Measurements from ENCODE around the gene FAAP100. TPM values are rescaled to one million over a fixed set of nuclear protein-coding genes. Genes with fewer than 3 reads are reported as not detected.

The FAAP100 gene
- polyA plus RNA-seq, 1 donor from 2014 or later = 56.3 TPM

GRCh38 chr17:81542431-81543338 lies 9.5 kb downstream of the FAAP100 start:
- Histone ChIP-seq H3K27ac (ENCODE audit: low read length) (no peak overlapping the region), H3K36me3 (ENCODE audit: insufficient read depth, low read length) (no peaks in the 10 kb centered on the region)
- TF ChIP-seq EZH2 (IDR thresholded peaks at IDR 0.05; ENCODE audit: borderline replicate concordance, insufficient read depth, low read length, poor library complexity, severe bottlenecking) = no peak
- no peak for TF ChIP-seq SMC3 (conservative IDR thresholded peaks at IDR 0.05; ENCODE audit: poor library complexity)
- TF ChIP-seq POLR2AphosphoS5 (IDR thresholded peaks at IDR 0.05) = no peak
- no peak for TF ChIP-seq EP300 (conservative IDR thresholded peaks at IDR 0.05; ENCODE audit: poor library complexity, severe bottlenecking)
- TF ChIP-seq REST (IDR thresholded peaks at IDR 0.05; ENCODE audit: borderline replicate concordance) = no peak
- no peak for TF ChIP-seq MXI1 (conservative IDR thresholded peaks at IDR 0.05; ENCODE audit: poor library complexity, severe bottlenecking)
- TF ChIP-seq CTCF (IDR thresholded peaks at IDR 0.05; ENCODE audit: poor library complexity, severe bottlenecking) = no peak
- no peak for TF ChIP-seq RAD21 (conservative IDR thresholded peaks at IDR 0.05)

GRCh38 chr17:81541123-81541522 lies 11.0 kb downstream of the FAAP100 start:
- no peak overlapping the region for H2AFZ ChIP-seq (ENCODE audit: low read depth, low read length)
- no peaks in the 10 kb centered on the region for H3K9me3 ChIP-seq (ENCODE audit: low read length)
- no peak overlapping the region for H3K27ac ChIP-seq (ENCODE audit: low read length)
- no peak overlapping the region for H3K9ac ChIP-seq (ENCODE audit: low read length)
- H4K20me1 ChIP-seq (ENCODE audit: insufficient read depth) = no peaks in the 10 kb centered on the region
- no peak for TF ChIP-seq POLR2AphosphoS5 (IDR thresholded peaks at IDR 0.05)
- no peak for TF ChIP-seq CTCF (IDR thresholded peaks at IDR 0.05; ENCODE audit: poor library complexity, severe bottlenecking)
- TF ChIP-seq TAF1 (IDR thresholded peaks at IDR 0.05; ENCODE audit: low read depth) = no peak
- no peak for TF ChIP-seq MXI1 (conservative IDR thresholded peaks at IDR 0.05; ENCODE audit: poor library complexity, severe bottlenecking)
- no peak for TF ChIP-seq EP300 (conservative IDR thresholded peaks at IDR 0.05; ENCODE audit: poor library complexity, severe bottlenecking)
- TF ChIP-seq REST (IDR thresholded peaks at IDR 0.05; ENCODE audit: borderline replicate concordance) = no peak
- TF ChIP-seq SMC3 (conservative IDR thresholded peaks at IDR 0.05; ENCODE audit: poor library complexity) = no peak
- TF ChIP-seq RAD21 (conservative IDR thresholded peaks at IDR 0.05) = no peak
- no peak for TF ChIP-seq EZH2 (IDR thresholded peaks at IDR 0.05; ENCODE audit: borderline replicate concordance, insufficient read depth, low read length, poor library complexity, severe bottlenecking)
- H3K9me2 ChIP-seq (ENCODE audit: insufficient read depth, low read length) = no peaks in the 10 kb centered on the region
- no peaks in the 10 kb centered on the region for H3F3A ChIP-seq (ENCODE audit: insufficient read depth, low read length, poor library complexity, severe bottlenecking)
- no peaks in the 10 kb centered on the region for H3K79me2 ChIP-seq (replicated peaks; ENCODE audit: insufficient read depth, low read length)
- no peak overlapping the region for H3K4me3 ChIP-seq (ENCODE audit: low read length)
- no peak overlapping the region for H3K4me2 ChIP-seq (ENCODE audit: low read length)
- H3K36me3 ChIP-seq (ENCODE audit: insufficient read depth, low read length) = no peaks in the 10 kb centered on the region
- no peaks in the 10 kb centered on the region for H3K27me3 ChIP-seq (ENCODE audit: insufficient read depth, low read depth, low read length)

More at GRCh38 chr17:81542431-81543338, 9.5 kb downstream of the FAAP100 start:
- no peak overlapping the region for H2AFZ ChIP-seq (ENCODE audit: low read depth, low read length)
- H3K79me2 ChIP-seq (replicated peaks; ENCODE audit: insufficient read depth, low read length) = no peaks in the 10 kb centered on the region
- H3K9me2 ChIP-seq (ENCODE audit: insufficient read depth, low read length) = no peaks in the 10 kb centered on the region
- H3F3A ChIP-seq (ENCODE audit: insufficient read depth, low read length, poor library complexity, severe bottlenecking) = no peaks in the 10 kb centered on the region
- no peak overlapping the region for H3K9ac ChIP-seq (ENCODE audit: low read length)
- H3K27me3 ChIP-seq (ENCODE audit: insufficient read depth, low read depth, low read length) = no peaks in the 10 kb centered on the region
- H3K9me3 ChIP-seq (ENCODE audit: low read length) = no peaks in the 10 kb centered on the region
- no peak overlapping the region for H3K4me2 ChIP-seq (ENCODE audit: low read length)
- no peaks in the 10 kb centered on the region for H4K20me1 ChIP-seq (ENCODE audit: insufficient read depth)
- no peak overlapping the region for H3K4me3 ChIP-seq (ENCODE audit: low read length)
